SHP77 (cell line): Measurements from ENCODE around the gene KDM4B.

Source experiments
- DNase-seq, 2 experiments: peaks; one replicate each; lab custom pipeline; 2025; lab: John Stamatoyannopoulos, UW

Gene KDM4B

GRCh38 chr19:5121266-5122120, 152.6 kb downstream of the KDM4B start:
- DNase-seq, result no peak

GRCh38 chr19:5122121-5122400, 153.1 kb downstream of the KDM4B start:
- no peak for DNase-seq

GRCh38 chr19:5122671-5123409, 153.9 kb downstream of the KDM4B start:
- no peak for DNase-seq

- no peak for DNase-seq
Observed at GRCh38 chr19:5123646-5124045, 154.7 kb downstream of the KDM4B start.

GRCh38 chr19:5124111-5124855, 155.4 kb downstream of the KDM4B start:
- DNase-seq, result no peak

GRCh38 chr19:5125376-5125775, 156.5 kb downstream of the KDM4B start:
- DNase-seq, result no peak

DNA sequence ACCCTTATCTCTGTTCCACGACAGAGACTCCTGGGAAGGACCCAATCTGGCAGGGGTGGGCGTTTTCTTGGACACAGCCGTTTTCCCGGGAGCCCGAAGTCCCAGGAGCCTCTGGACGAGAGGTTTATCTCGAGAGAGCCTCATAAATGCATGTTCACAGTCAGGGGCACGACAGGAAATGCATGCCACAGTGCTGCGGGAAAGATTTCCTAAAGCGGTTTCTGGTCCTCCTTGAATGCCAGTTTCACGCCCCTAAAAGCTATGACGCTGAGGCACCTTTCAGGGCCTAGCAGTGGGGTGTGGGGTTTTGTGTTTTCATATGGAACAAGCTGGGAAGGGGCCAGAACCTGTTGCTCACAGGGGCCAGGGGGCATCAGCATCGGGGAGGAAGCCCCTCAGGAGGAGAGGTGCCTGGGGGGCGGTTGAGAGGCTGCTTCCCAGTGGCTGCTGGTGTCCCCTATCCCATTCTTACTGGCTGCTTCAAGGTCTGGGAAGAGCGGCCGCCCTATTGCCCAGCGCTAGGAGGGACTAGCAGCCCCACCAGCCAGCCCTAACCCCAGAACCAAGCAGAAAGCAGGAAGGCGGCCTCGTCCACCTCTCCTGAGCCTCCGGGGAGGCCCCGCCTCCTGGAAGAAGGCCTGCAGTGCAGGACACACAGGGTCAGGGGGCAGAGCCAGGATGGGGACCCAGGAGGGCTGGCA, 157.0 kb downstream of the KDM4B start:
- no peak for DNase-seq

DNA sequence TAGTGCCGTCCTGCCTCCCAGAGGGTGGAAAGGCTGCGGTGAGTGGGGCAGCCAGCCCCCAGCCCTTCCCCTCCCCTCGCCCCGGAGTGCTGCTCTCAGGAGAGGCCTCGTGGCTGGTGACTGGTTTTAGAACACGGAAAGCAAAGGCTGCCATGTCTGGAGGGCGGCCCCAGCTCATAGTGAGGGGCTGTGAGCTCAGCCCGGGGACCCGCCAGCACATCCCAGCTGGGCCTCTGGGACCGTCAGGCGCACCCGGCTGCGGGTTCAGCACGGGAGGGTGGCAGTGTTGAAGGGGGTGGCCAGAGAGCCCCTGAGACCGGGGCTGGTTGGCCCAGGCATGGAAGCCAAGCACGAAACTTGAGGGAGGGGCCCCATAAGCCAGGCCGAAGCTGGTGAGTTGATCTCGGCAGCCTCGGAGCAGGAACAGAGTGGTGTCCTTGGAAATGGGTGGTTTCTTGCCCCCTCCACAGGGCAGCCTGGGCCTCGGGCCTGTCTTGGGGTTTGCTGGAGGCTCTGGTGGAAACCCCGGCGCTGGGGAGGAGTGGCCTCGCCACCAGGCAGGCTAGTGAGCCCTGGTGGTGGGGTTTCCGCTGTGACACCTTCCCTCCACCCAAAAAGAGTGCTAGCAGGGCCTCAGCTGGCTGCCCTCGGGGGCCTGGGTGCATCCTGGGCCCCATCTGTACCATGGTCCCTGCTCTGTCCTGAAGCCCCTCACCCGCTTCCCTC, 157.7 kb downstream of the KDM4B start:
- no peak for DNase-seq

DNA sequence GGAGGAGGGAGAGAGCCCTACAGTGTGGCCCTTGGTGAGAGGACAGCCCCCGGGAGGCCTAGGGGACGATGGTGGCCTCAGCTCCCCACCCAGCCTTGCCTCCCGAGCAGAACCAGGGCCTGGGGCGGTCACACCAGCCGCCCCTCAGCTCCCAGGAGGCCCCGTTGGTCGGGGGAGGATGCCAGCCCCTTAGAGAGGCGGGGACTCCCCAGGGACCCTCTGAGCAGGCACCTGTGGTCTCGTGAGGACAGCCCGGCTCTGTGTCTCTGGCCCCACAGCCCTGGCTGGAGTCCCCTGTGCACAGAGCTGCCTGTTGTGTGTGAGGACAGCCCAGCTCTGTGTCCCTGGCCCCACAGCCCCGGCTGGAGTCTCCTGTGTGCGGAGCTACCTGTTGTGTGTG, 158.8 kb downstream of the KDM4B start:
- DNase-seq, result no peak

- no peak for DNase-seq
Observed at GRCh38 chr19:5128251-5128935, 159.5 kb downstream of the KDM4B start.

DNA sequence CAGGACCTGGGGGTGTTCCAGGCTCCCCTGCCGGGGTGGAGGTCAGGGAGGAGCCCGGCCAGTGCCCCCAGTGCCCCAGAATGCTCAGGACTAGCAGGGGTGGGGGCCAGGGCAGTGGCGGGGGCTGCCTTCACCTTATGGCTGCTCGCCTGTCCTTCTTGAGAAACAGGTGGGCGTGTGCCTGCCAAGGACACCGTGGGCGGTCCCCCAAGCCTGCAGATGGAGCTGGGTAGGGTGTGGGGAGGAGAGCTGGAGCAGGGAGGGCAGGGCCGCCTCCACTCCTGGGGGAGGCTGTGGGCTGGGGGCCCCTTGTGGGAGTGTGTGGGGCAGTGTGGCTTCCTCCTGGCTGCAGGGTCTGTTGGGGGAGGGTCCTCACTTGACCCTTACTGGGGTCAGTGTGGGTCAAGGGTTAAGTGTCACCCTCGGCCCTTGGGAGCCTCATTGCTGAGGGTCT, 160.1 kb downstream of the KDM4B start:
- DNase-seq, result no peak

GRCh38 chr19:5129691-5130090, 160.8 kb downstream of the KDM4B start:
- no peak for DNase-seq

DNA sequence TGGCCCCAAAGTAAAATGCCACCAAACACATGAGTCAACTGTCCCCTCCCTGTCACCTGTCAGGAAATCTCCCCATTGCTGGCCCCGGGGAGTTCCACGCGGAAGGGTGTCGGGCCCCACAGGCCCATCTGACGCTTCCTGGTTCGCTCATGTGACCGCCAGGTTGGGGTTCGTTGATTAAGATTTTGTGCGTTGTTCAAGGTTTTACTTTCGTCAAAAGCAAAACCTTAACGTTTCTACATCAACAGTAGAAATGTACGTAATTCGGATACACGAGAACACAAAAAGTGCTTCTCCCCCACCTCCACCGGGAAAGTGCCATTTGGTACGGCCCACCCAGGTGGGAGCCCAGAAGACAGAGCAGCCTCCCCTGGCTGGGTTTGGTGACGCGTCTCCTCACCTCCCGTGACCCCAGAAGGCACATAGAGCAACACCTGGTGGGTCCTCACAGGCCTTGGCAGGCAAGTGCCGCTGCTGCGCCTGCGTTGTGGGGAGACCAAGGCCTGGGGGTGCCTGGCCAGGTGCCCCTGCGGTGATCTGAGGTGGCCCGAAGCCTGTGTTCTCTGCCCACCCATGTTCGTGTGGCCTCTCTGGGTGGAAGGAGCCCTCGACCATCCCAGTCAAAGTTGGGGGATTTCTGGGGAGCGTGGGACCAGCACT, 161.6 kb downstream of the KDM4B start:
- no peak for DNase-seq

DNA sequence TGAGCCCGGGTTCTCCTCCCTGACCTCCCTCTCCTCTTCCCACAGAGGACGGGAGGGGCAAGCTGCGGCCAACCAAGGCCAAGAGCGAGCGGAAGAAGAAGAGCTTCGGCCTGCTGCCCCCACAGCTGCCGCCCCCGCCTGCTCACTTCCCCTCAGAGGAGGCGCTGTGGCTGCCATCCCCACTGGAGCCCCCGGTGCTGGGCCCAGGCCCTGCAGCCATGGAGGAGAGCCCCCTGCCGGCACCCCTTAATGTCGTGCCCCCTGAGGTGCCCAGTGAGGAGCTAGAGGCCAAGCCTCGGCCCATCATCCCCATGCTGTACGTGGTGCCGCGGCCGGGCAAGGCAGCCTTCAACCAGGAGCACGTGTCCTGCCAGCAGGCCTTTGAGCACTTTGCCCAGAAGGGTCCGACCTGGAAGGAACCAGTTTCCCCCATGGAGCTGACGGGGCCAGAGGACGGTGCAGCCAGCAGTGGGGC, 162.2 kb downstream of the KDM4B start:
- no peak for DNase-seq

DNA sequence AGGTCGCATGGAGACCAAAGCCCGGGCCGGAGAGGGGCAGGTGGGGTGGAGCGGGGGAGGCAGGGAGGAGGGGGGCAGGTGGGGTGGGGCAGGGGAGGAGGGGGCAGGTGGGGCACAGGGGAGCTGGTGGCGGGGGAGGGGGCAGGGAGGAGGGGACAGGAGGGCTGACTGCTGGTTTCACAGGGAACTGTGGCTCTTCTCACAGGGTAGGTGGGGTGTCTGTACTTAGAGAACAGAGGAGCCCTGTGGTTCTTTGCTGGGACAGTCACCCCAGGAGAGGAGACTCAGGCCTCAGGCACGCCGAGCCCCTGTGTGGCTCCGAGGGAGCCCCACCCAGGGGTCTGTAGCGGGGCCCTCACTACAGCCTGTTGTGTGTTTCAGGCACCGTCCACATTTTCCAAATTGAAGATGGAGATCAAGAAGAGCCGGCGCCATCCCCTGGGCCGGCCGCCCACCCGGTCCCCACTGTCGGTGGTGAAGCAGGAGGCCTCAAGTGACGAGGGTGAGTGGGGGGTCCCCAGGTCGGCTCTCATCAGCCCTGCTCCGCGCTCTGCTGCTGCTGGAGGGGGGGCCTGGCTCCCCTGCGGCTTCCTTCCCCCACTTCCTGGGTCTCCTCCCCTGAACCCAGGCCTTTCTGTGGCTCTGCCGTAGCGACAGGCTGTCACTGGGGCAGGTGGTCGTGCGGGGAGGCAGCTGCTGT, 162.7 kb downstream of the KDM4B start:
- no peak for DNase-seq

DNA sequence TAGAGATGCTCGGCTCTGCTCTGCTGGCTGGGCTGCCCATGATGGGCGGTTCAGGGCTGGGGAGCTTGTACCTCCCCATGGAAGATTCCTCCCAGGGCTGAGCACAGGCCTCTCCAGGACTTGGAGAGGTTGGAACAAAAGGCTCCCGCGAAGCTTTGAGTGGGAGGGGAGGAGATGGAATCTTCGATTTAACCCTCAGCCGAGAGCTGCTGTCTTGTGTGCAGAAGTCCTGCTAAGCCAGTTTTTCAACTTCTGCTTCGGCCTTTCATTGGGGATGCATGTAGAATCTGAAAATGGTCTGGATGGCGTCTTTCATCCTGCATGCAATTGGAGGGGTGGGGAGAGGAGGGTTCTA, 163.3 kb downstream of the KDM4B start:
- DNase-seq, result no peak

DNA sequence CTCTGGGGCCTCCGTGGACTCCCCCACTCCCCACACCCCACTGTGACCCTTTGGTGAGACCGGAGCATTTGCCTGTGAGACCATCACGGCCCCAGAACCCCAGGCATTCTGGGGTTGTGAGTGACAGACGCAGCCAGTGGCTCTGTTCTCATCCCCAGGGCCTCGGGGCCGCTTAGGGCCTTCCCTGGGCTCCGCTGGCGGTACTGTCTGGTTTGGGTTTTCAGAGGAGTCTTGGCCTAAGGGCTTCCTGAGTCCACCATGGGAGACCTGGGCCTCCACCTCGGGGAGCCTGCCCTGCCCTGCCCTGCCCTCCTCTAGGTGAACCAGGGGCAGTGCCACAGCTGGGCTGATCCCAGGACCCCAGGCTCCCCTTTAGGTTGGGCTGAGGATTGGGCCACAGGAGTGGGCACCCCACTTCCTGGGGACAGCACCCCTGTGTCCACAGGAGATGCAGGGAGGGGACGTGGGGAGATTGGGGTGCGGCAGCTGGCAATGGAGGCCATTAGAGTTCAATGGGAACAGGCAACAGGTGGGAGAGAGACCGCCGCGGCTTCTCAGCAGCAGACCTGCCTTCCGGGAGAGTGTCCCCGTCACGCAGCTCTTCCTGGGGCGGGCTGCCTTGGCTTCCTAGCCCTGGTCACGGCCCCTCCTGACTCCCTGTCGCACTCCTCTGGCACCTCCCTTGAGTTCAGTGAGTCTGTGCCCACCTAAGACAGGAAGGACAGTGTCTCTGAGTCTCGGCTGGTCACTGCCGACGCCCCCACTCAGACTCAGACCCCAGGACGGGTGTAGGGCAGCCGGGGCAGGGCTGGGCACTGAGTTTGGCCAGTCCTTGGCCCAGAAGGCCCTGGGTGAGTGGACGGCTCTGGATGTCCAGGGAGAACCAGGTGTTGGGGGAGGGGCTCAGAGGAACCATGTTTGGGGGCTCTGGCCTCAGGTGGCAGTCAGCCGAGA, 164.1 kb downstream of the KDM4B start:
- no peak for DNase-seq

DNA sequence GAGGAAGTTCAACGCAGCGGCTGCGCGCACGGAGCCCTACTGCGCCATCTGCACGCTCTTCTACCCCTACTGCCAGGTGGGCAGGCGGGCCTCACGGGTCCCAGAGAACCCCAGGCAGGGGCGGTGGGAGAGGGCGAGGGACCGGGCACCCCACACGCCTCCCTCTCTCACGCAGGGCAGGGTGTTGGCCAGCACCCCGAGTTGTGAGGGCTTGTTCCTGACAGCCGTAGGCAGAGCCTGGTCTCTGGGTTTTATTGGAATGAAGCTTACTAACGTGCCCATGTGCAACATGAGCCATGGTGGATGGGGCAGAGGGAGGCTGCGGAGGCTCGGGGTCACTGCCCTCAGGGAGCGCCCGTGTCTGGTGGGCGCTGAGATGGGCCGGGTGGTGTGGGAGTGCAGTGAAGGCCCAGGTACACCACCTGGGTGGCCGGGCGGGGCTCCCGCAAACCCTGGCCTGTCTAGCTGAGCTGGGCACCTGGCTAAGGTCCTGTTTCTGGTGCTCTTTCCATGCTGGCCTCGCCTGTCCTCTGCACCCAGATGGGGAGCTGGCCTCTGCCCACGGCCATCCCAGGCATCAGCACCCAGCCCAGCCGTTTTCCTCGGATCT, 165.2 kb downstream of the KDM4B start:
- DNase-seq, result no peak
